SKM-1 (cell line): ENCODE data around the gene DPYSL3.
A peak's percentile ranks its signal among the peaks of the same experiment; 100 is the strongest.

Experiments
- DNase-seq: peaks from one replicate; lab custom pipeline; 2025; ENCODE audit not compliant: unreplicated experiment; lab: John Stamatoyannopoulos, UW

The DPYSL3 gene

GRCh38 chr5:147441191-147441695, 68.6 kb downstream of the DPYSL3 start:
- no peak for DNase-seq

- no peak for DNase-seq
These were observed 70.6 kb downstream of the DPYSL3 start for GRCh38 chr5:147439254-147439653.

GRCh38 chr5:147437161-147437596, 72.7 kb downstream of the DPYSL3 start:
- DNase-seq, result peak; percentile 88

GRCh38 chr5:147436596-147436995, 73.3 kb downstream of the DPYSL3 start:
- no peak for DNase-seq

GRCh38 chr5:147434049-147434448, 75.8 kb downstream of the DPYSL3 start:
- no peak for DNase-seq

GRCh38 chr5:147432323-147432722, 77.5 kb downstream of the DPYSL3 start:
- no peak for DNase-seq

- DNase-seq, result peak; percentile 17
These were observed 78.3 kb downstream of the DPYSL3 start for GRCh38 chr5:147431586-147431985.

GRCh38 chr5:147430628-147431027, 79.2 kb downstream of the DPYSL3 start:
- DNase-seq, result no peak

- DNase-seq, result no peak
These were observed 82.1 kb downstream of the DPYSL3 start for GRCh38 chr5:147427521-147428401.

- no peak for DNase-seq
These were observed 83.1 kb downstream of the DPYSL3 start for GRCh38 chr5:147426640-147427327.

GRCh38 chr5:147418613-147419012, 91.3 kb downstream of the DPYSL3 start:
- DNase-seq, result no peak

GRCh38 chr5:147417135-147417813, 92.6 kb downstream of the DPYSL3 start:
- DNase-seq, result no peak

GRCh38 chr5:147415651-147416050, 94.2 kb downstream of the DPYSL3 start:
- DNase-seq, result no peak

GRCh38 chr5:147413266-147413665, 96.6 kb downstream of the DPYSL3 start:
- no peak for DNase-seq

- no peak for DNase-seq
These were observed 97.3 kb downstream of the DPYSL3 start for GRCh38 chr5:147412561-147412960.

- DNase-seq, result no peak
These were observed 98.2 kb downstream of the DPYSL3 start for GRCh38 chr5:147411359-147412319.

- no peak for DNase-seq
These were observed 99.1 kb downstream of the DPYSL3 start for GRCh38 chr5:147410496-147411358.

- DNase-seq, result no peak
These were observed 100.9 kb downstream of the DPYSL3 start for GRCh38 chr5:147408980-147409379.

- DNase-seq, result no peak
These were observed 102.7 kb downstream of the DPYSL3 start for GRCh38 chr5:147407094-147407681.
